Dermis microvascular lymphatic vessel endothelial cell (primary cell): ENCODE results near the gene RNF103. TPM values are rescaled to one million over a fixed set of nuclear protein-coding genes. Genes with fewer than 3 reads are reported as not detected.

Experiments used
- DNase-seq, 2 donors: peaks; one replicate each; pipeline versions ENCODE4 v3.0.0 to v3.0.0-alpha.2; 2010; ENCODE audit warnings: low read depth in 2 of 2
- total RNA-seq: library from RNA; depleted of rRNA; stranded (reverse); fragments of >200 nt; gene quantifications from 2 replicates; pipeline ENCODE4 v1.2.1, GENCODE V29; 2014

RNF103 gene
- total RNA-seq, 1 donor from 2014 or later, result 24.4 TPM

GRCh38 chr2:86566821-86567190 is 56.9 kb downstream of the RNF103 start:
- no peak for DNase-seq

- no peak for DNase-seq
Measured at GRCh38 chr2:86566158-86566820, 57.4 kb downstream of the RNF103 start.

- no peak for DNase-seq
Measured at GRCh38 chr2:86563650-86564061, 60.0 kb downstream of the RNF103 start.

- peak; percentile 93 to 96 for DNase-seq
Measured at GRCh38 chr2:86562922-86563649, 60.6 kb downstream of the RNF103 start, which contains the start of gene CHMP3. TSS of gene CHMP3 (minus strand) at chr2:86563443. CDS start at chr2:86563348, 95 bp downstream.

GRCh38 chr2:86562485-86562921 is 61.2 kb downstream of the RNF103 start:
- no peak for DNase-seq

- DNase-seq, result no peak
Measured at GRCh38 chr2:86557836-86558235, 65.8 kb downstream of the RNF103 start.

- DNase-seq, result no peak
Measured at GRCh38 chr2:86556508-86556907, 67.2 kb downstream of the RNF103 start.

Other genes with a start within 250 kb of the RNF103 start
- 15.5 and 28.4 TPM in 2 replicates for gene KDM3A, start 182.5 kb downstream of the RNF103 start, total RNA-seq
- 56.6 and 67.6 TPM in 2 replicates for gene CHMP3, start 60.4 kb downstream of the RNF103 start, total RNA-seq
- gene RMND5A, start 96.4 kb upstream of the RNF103 start, total RNA-seq, result 71.8 and 81.0 TPM in 2 replicates
- gene CD8A, start 167.0 kb upstream of the RNF103 start, total RNA-seq, result under 0.01 TPM in 2 replicates
- gene CD8B, start 238.0 kb upstream of the RNF103 start, total RNA-seq, result not detected in 2 replicates